ENCODE results near the gene TMEM88.
A peak's percentile ranks its signal among the peaks of the same experiment; 100 is the strongest.

The TMEM88 gene

GRCh38 chr17:7843536-7844291, 11.2 kb upstream of the TMEM88 start:
- peak; percentile 85 to 92 for DNase-seq (ENCODE audit: low read depth in 2 of 2, low spot score in 1 of 2)

DNA sequence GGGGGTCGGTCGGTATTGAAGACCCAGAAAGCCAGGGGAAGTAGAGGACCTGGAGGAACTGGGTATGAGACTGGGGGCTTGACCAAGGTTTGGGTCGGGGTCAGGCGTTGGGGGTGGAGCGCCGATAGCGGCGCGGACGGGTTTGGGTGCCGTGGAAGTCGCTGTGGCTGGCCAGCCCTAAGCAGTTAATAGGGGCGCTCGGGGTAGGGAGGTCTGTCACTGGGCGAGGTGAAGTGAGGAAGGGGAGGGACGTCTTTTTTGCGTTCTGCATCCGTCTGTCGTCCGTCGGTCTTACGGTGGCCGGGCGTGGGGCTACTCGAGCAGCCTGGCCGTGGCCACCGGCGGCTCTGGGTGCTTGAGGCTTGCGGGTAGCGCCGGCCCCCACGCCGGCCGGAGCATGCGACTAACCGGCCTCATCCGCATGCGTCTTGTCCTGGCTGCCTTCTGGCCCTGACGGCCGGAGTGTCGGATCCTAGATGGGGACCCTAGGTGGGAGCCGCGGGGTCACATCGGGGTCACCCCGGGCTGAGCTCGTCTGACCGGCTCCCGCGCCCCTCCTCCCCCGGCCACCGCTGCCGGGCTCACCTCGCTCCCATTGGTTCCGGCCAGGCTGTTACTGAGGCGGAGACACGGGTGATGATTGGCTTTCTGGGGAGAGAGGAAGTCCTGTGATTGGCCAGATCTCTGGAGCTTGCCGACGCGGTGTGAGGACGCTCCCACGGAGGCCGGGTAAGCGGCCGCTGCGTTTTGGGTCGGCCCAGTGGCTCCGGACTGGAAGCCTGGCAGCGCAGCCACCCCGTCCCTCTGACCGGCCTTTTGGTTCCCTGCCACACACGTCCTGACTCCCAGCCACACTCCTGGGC, 10.3 kb upstream of the TMEM88 start:
- peak in 1 of 2 donors; percentile 69 for DNase-seq (ENCODE audit: low read depth in 2 of 2, low spot score in 1 of 2)

GRCh38 chr17:7845359-7846062, 9.4 kb upstream of the TMEM88 start:
- DNase-seq (ENCODE audit: low read depth in 2 of 2, low spot score in 1 of 2) = no peak

- no peak for DNase-seq (ENCODE audit: low read depth in 2 of 2, low spot score in 1 of 2)
Measured at GRCh38 chr17:7846063-7846735, 8.7 kb upstream of the TMEM88 start.

- DNase-seq (ENCODE audit: low read depth in 2 of 2, low spot score in 1 of 2) = no peak
Measured at GRCh38 chr17:7846765-7847661, 7.9 kb upstream of the TMEM88 start.

- no peak for DNase-seq (ENCODE audit: low read depth in 2 of 2, low spot score in 1 of 2)
Measured at GRCh38 chr17:7848131-7848579, 6.7 kb upstream of the TMEM88 start.

DNA sequence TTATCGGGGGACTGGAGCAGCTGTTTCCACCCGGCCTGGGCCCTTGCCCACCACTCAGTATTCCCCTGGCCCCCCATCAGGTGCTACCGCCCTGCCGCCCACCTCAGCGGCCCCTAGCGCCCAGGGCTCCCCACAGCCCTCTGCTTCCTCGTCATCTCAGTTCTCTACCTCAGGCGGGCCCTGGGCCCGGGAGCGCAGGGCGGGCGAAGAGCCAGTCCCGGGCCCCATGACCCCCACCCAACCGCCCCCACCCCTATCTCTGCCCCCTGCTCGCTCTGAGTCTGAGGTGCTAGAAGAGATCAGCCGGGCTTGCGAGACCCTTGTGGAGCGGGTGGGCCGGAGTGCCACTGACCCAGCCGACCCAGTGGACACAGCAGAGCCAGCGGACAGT, 6.1 kb upstream of the TMEM88 start:
- no peak for DNase-seq (ENCODE audit: low read depth in 2 of 2, low spot score in 1 of 2)

- no peak for DNase-seq (ENCODE audit: low read depth in 2 of 2, low spot score in 1 of 2)
Measured at GRCh38 chr17:7849130-7849750, 5.6 kb upstream of the TMEM88 start.

GRCh38 chr17:7849751-7850504, 4.9 kb upstream of the TMEM88 start:
- DNase-seq (ENCODE audit: low read depth in 2 of 2, low spot score in 1 of 2) = no peak

DNA sequence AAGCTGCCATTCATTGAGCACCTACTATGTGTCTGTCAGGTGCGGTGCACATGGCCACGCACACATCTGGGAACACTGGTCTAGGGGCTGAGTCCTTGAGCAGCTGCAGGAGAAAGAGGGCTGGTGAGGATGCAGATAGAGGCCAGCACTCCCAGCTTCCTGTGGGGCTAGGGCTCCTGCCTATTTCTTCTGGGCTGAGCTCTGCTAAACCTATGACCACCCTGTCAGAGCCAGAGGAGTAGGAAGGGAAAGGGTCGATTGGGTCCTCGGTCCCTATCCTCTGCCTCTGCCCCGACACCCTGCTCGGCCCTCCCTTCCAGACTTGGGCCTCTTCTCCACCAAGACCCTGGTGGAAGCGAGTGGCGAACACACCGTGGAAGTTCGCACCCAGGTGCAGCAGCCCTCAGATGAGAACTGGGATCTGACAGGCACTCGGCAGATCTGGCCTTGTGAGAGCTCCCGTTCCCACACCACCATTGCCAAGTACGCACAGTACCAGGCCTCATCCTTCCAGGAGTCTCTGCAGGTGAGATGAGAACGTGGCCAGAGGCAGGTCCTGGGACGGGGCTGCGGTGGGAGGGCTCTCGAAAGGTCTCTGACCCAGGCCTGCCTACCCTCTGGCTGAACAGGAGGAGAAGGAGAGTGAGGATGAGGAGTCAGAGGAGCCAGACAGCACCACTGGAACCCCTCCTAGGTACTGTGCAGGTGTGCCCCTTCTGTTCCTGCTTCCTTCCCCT, 4.0 kb upstream of the TMEM88 start:
- no peak for DNase-seq (ENCODE audit: low read depth in 2 of 2, low spot score in 1 of 2)

DNA sequence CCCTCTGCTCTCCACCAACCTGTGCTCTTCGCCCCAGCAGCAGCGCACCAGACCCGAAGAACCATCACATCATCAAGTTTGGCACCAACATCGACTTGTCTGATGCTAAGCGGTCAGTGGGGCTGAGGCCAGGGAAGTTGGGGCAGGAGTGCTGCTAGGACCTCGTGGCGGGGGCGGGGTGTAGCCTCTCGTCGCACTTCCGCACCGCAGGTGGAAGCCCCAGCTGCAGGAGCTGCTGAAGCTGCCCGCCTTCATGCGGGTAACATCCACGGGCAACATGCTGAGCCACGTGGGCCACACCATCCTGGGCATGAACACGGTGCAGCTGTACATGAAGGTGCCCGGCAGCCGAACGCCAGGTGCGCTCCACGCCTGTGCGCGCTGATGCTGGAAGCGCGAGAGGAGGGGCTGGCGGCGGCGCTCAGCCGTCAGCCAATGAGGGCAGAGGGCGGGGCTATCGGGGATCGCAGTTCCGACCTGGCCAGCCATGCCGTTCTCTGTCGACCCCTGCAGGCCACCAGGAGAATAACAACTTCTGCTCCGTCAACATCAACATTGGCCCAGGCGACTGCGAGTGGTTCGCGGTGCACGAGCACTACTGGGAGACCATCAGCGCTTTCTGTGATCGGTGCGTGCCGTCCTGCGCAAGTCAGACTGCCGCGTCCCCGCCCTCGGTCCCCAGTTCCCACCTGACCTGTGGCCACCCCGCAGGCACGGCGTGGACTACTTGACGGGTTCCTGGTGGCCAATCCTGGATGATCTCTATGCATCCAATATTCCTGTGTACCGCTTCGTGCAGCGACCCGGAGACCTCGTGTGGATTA, 3.2 kb upstream of the TMEM88 start:
- peak; percentile 73 to 82 for DNase-seq (ENCODE audit: low read depth in 2 of 2, low spot score in 1 of 2)

DNA sequence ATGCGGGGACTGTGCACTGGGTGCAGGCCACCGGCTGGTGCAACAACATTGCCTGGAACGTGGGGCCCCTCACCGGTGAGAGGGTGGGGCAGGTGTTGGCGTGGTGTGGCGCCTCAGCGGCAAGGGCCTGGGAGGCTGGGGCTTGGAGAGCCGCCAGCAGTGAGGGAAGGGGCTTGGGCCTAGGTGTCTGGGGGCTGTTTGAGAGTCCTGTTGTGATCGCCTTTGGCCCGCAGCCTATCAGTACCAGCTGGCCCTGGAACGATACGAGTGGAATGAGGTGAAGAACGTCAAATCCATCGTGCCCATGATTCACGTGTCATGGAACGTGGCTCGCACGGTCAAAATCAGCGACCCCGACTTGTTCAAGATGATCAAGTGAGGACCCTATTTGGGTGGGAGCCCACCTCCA, 2.6 kb upstream of the TMEM88 start:
- no peak for DNase-seq (ENCODE audit: low read depth in 2 of 2, low spot score in 1 of 2)

DNA sequence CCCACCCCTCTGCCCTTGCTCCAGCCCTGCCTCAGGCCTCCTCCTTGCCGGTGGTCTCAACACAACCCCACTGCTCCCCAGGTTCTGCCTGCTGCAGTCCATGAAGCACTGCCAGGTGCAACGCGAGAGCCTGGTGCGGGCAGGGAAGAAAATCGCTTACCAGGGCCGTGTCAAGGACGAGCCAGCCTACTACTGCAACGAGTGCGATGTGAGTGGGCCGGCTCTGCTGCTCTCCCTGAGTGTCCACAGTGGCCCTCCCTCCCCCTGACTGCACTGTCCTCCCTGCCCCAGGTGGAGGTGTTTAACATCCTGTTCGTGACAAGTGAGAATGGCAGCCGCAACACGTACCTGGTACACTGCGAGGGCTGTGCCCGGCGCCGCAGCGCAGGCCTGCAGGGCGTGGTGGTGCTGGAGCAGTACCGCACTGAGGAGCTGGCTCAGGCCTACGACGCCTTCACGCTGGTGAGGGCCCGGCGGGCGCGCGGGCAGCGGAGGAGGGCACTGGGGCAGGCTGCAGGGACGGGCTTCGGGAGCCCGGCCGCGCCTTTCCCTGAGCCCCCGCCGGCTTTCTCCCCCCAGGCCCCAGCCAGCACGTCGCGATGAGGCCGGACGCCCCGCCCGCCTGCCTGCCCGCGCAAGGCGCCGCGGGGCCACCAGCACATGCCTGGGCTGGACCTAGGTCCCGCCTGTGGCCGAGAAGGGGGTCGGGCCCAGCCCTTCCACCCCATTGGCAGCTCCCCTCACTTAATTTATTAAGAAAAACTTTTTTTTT, 1.8 kb upstream of the TMEM88 start:
- no peak for DNase-seq (ENCODE audit: low read depth in 2 of 2, low spot score in 1 of 2)

DNA sequence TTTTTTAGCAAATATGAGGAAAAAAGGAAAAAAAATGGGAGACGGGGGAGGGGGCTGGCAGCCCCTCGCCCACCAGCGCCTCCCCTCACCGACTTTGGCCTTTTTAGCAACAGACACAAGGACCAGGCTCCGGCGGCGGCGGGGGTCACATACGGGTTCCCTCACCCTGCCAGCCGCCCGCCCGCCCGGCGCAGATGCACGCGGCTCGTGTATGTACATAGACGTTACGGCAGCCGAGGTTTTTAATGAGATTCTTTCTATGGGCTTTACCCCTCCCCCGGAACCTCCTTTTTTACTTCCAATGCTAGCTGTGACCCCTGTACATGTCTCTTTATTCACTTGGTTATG, 1.2 kb upstream of the TMEM88 start:
- no peak for DNase-seq (ENCODE audit: low read depth in 2 of 2, low spot score in 1 of 2)

- DNase-seq (ENCODE audit: low read depth in 2 of 2, low spot score in 1 of 2) = no peak
Measured at GRCh38 chr17:7854078-7854777, 638 bp upstream of the TMEM88 start.

DNA sequence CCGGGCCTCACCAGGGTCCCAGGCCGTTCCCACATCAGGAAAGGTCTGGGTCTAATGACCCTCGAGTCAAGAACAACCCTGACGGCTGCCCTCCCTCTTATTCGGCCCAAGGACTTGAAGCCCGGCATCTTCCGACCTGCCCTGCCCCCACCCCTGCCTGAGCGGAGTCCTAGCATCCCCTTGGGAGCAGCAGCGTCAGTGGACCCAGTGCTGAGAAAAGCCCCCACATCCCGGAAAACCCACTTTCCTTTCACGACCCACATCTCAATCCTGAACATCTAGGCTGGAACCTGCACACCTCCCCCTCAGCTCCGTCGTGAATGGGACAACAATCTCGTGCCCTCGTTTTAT, 769 bp downstream of the TMEM88 start:
- no peak for DNase-seq (ENCODE audit: low read depth in 2 of 2, low spot score in 1 of 2)
